Measurements from ENCODE around the gene FGF22.
A peak's percentile ranks its signal among the peaks of the same experiment; 100 is the strongest.
"Not testable (repeated sequence)": the region's sequence is repeated elsewhere in the genome, so short reads cannot be mapped to it uniquely, and the experiment has no call there.

Gene FGF22

DNA sequence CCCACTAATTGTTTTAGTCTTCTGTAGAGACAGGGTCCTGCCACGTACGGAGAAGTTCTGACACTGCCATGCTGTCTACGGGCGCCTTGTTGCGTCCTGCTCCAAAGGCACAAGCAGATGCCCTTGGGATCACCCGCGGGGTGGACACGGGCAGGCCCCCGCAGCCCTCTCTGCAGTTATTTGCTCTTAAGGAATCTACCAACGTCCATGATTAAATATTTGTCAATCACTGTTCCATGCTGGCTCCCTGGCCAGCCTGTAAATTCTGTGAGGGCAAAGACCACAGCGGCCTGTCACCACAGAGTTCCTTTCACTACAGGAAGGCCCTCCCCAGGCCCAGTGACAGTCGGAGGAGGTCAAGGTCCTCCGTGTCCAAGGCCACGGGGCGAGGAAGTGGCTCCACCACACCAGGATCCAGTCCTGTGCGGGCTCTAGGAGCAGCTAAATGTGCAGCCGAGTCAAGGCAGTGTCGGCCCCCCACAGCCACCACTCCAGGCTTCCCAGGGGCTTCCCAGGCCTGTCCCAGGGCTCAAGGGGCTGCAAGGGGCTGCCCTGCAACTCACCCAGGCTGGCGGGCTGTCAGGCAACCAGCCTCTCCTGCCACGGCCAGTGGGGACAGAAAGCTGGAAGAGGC, 21.2 kb downstream of the FGF22 start:
- no peak for DNase-seq (ENCODE audit: low read depth)

- no peak for DNase-seq (ENCODE audit: low read depth)
Observed at GRCh38 chr19:661427-662196, 21.9 kb downstream of the FGF22 start.

GRCh38 chr19:662207-662961, 22.7 kb downstream of the FGF22 start:
- no peak for DNase-seq (ENCODE audit: low read depth)

DNA sequence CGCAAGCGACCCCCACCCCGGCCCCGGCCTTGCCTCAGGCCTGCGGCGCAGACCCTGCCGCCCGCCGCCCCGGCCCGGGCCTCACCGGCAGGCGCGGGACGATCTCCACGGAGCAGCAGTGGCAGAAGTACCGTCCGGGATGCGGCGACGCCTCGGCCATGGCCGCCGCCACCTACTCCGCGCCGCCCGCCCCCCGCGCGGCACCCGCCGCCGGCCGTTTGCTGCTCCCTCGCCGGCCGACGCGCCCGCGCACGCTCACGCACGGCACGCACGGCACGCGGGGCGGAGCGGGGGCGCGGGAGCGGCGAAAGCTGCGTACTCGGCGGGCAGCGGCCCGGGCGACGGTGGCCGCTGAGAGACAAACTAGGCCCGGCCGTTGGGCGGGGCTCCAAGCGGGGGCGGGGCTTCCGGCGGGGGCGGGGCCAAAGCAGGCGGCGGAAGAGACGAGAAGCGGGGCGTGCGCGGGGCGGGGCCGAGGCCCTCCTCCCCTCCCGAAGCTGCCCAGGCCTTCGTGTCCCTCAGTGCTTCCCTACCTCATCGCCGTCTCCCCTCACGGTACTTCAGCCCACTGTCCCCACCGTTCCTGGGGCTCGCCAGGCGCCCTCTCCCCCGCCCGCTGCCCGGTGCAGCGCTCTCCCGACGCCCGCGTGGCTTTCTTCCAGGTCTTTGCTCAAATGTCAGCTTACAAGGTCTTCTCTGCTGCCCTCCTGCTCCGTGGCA, 23.4 kb downstream of the FGF22 start, which contains the start of gene RNF126:
Gene RNF126 (minus strand): TSS at position 253 of the 720 bp plus-strand sequence. CDS start 93 bp downstream, at position 160.
- DNase-seq (ENCODE audit: low read depth), result peak; percentile 75

DNA sequence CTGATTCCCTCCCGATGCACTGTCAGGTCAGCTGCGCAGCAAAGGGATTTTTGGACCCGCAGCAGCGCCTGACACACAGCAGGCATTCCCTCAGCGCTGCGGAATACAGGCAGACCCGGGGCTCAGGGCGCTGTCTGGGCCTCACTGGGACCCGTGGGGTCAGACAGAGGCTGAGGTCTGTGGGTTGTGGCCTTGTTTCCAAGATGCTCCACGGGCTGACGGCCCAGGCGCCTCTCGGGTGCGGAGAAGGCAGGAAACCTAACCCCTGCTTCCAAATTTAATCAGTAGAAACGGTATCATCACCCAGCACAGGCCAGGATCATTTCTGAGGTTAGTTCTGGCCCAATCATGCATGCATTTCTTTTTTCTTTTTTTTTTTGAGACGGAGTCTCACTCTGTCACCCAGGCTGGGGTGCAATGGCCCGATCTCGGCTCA, 24.0 kb downstream of the FGF22 start:
- DNase-seq (ENCODE audit: low read depth), result no peak

GRCh38 chr19:664913-665443, 25.3 kb downstream of the FGF22 start:
- DNase-seq (ENCODE audit: low read depth), result peak; percentile 49

DNA sequence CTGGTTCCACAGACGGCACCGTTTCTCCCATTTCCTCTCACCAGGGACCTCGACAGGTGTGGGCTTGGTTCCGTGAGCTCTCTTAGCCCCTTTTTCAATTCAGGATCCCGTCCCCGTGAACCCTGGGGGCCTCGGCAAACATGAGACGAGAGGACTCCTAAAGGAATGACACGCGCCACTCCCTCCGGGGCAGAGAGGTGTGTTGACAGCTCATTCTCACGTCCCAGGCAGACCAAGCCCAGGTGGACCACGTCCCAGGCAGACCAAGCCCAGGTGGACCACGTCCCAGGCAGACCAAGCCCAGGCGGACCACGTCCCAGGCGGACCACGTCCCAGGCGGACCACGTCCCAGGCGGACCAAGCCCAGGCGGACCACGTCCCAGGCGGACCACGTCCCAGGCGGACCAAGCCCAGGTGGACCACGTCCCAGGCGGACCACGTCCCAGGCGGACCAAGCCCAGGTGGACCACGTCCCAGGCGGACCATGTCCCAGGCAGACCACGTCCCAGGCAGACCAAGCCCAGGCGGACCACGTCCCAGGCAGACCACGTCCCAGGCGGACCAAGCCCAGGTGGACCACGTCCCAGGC, 27.4 kb downstream of the FGF22 start:
- not testable (repeated sequence) for DNase-seq (ENCODE audit: low read depth)

DNA sequence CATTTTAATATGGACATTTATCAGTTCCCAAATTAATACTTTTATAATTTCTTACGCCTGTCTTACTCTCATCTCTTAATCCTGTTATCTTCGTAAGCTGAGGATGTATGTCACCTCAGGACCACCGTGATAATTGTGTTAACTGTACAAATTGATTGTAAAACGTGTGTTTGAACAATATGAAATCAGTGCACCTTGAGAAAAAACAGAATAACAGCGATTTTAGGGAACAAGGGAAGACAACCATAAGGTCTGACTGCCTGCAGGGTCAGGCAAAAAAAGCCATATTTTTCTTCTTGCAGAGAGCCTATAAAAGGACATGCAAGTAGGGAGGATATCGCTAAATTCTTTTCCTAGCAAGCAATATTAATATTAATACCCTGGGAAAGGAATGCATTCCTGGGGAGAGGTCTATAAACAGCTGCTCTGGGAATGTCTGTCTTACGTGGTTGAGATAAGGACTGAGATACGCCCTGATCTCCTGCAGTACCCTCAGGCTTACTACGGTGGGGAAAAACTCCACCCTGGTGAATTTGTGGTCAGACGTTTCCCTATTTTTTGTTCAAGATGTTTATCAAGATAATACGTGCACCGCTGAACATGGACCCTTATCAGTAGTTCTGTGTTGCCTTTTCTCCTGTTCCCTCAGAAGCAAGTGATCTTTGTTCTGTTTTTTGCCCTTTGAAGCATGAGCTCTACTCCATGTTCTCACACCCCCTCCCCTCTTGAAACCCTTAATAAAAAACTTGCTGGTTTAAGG, 29.2 kb downstream of the FGF22 start:
- not testable (repeated sequence) for DNase-seq (ENCODE audit: low read depth)

- no peak for DNase-seq (ENCODE audit: low read depth)
Observed at GRCh38 chr19:670609-671075, 31.0 kb downstream of the FGF22 start.

GRCh38 chr19:674282-675151, 34.8 kb downstream of the FGF22 start:
- DNase-seq (ENCODE audit: low read depth), result no peak

DNA sequence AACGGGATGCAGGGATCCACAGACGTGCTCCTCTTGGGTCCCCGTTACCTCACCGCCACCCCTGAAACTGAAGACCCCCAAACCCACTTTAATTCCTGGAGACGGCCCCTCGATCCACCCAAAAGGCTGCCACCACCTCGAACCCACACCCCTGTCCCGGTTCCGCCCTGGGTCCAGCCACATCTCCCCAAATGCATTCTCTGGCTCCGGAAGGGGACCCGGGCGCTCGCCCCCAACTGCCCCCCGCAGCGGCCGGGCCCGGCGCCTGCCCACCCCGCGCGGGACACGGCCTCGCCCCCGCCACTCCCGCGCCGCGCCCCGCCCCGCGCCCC, 36.3 kb downstream of the FGF22 start:
- no peak for DNase-seq (ENCODE audit: low read depth)

GRCh38 chr19:676339-677105, 36.8 kb downstream of the FGF22 start, which contains the start of gene FSTL3:
FSTL3 (plus strand) TSS chr19:676392; CDS start chr19:676424, 32 bp downstream.
- no peak for DNase-seq (ENCODE audit: low read depth)

DNA sequence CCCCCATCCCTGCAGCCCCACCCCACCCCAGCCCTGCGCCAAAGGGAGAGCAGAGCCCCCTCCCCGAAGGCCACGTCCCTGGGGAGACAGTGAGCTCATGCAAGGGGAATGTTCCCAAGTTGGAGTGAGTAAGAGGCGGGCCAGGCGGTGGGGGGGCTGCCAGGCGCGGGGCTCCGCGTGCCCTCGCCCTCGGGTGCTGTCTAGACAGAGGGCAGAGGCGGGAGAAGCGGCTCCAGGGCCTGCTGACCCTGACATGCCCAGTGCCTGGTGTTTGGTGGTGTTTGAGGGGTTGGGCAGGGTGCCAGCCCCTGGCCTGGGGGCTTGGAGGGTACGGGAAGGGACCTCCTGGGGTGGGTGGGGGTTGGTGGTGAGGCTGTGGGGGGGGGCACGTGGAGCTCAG, 37.5 kb downstream of the FGF22 start:
- DNase-seq (ENCODE audit: low read depth), result peak; percentile 68

DNA sequence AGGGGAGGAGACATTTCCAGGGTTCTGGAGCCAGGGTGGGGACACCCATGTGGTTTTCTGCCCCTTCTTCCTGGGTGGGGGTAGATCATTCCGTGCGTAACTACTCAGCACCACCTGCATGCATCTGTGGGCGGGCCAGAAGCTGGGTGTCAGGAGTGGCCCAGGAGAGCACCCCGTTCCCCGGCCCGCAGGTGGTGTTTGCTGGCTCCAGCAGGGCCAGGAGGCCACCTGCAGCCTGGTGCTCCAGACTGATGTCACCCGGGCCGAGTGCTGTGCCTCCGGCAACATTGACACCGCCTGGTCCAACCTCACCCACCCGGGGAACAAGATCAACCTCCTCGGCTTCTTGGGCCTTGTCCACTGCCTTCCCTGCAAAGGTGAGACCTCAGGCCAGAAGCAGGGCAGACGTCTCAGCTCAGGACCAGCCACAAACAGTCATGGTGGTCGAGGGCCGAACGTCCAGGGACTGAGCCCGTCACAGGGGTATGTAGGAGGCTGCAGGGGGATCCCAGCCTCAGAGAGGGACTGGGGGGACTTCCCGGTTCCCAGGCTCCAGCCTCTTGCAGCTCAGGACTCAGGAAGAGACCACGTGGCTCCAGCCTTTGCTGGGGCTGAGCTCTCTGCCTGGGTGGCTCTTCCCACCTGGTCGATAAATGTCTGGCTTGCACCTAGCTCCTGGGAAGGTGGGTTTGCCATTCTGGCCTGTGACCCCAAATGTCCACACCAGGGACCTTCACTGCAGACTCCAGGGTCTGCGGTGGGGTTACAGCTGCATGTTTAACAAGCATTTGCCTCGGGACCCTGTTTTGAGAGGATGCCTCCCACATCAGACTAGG, 38.1 kb downstream of the FGF22 start:
- no peak for DNase-seq (ENCODE audit: low read depth)

DNA sequence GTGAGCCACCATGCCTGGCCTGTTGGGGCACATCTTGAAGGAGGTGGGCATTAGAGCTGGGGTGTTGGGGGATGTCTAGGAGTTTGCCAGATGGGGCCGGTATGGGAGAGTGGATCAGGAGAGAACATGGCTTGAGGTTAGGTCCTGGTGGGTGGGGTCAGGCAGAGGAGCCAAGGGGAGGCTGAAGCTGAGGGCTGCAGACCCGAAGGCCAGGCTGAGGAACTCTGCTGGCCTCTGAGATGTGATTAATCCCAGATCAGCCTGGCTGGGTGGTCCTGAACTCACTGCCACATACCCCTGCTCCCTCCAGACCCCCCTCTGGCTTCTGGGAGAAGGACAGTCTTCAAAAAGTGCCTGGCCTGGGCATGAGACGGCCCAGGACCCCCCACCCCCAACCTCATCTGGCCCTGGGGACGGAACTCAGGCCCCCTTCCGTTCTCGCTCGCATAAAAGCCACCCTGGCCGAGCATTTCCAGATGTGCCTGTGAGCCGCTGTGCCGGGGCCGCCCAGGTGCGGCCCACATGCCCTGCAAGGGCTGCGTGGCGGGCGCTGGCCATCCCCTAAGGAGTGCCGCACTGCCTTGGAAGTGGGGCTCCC, 39.2 kb downstream of the FGF22 start:
- no peak for DNase-seq (ENCODE audit: low read depth)

DNA sequence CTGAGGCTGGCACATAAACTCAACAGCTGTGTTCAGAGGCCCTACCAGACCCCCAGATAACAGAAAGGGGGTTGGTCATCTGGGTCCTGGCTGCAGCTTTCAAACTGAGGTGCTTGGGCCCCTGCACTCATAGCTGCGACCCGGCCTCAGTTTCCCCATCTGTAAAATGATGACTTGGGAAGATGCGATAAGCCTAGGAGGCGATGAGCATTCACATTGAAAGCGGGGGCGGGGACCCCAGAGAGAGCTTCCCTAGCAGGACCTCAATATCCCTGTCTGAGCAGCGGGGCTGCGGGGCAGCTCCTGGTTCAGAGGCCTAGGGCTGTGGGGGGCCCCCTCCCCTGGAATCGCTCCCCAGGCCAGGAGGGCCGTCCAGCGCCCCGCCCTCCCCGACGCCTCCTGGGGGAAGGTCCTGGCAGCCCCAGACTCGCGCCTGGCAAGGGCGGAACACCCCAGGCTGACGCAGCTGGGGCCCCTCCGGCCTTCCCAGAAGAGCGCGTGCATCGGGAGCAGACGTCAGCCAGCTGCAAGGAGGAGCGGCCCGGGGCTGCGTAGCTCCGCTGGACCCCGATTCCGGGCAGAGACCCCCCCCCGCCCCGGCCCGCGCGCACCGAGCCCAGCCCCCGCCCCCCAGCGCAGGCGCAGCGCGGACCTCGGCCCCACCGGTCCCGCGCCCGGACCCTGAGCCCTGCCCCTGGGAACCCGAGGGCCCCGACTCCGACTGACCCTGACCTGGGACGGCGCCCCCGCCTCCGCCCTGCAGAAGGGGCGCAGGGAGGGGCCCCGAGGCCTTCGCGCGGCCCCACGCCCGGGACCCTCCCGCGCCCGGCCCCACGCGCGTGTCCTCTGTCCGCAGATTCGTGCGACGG, 40.0 kb downstream of the FGF22 start:
- peak; percentile 65 for DNase-seq (ENCODE audit: low read depth)
